Epidermal melanocyte (primary cell): ENCODE data around the gene DLGAP3.

Source experiments
- DNase-seq: peaks from one replicate; pipeline ENCODE4 v3.0.0; 2011; ENCODE audit warnings: low spot score; ENCODE audit not compliant: insufficient read length

Gene DLGAP3

DNA sequence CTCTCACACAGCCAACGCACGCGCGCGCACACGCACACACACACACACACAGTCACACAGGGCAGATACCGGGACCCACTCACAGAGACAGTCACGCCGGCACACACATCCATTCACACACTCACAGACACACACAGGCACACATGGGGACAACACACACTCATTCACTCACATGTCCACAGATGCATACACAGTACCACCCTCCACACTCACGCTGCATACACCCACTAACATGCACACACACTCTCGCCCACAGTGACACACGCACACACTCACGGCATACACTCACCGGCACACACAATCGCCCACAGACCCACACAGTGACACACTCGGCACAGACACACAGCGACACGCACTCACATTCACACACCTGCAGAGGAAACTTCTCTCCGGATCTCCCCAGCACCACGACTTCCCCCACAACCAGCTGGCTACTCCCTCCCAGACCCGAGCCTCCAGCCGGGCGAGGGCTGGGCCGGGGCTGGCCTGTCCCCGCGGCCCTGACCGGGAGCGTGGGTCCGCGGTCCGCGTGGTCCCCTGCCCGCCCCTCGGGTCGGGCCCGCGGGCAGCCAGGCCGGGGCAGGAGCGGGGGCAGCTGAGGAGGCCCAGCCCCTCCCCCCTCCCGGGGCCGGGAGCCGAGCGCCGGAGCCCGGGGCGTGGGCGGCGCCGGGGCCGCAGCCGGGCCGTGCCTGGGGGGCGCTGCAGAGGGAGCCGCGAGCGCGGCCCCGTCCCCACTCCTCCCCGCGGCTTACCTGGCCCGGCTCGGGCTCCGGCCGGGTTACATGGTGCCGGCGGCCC lies 552 bp downstream of the DLGAP3 start:
- DNase-seq: no peak

DNA sequence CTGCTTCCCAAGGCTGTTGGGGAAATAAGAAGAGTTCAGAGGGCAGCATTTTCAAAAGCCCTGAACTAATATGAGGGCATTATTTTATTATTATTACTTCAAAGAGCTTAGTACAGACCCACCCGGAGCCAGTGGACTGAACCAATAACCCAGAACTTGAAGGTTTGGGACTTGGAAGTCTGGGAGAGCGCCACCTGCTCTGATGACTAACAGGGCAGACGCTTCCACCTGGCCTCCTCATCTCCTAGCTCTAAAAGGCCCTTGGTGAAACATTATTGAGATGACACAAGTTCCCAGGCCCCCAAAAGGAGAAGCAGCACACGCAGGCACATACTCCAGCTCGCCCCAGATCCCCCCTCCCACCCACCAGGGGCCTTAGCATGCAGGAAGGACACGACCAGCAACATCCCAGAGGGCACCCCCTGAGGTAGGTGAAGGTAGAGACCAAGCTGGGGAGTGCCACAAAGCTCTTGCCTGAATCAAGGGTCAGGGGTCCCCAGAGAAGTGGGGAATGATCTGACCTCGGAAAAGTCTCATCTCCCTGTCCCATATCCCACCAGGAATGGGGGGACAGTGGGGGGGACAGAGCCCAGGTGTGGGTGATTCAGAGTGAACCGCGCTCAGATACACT lies 1.3 kb downstream of the DLGAP3 start:
- DNase-seq: no peak

DNA sequence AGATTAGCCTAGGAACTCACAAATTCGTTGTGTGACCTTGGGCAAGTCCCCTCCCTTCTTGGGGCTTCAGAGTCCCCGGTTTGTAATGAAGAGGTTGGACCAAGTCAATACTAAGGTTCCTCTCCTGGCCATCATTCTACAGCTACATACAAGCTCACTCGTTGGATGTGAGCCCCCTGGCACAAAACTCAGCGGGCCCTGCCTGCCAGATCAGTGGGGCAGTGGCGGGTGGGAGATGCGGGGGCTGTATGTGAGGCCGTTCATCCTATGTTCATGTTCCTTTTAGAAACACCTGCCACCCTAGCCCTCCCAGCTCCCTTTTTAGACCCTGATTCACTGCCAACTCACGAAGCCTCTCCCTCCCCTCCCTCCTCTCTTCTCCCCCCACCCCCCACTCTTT lies 2.1 kb downstream of the DLGAP3 start:
- DNase-seq: no peak

DNA sequence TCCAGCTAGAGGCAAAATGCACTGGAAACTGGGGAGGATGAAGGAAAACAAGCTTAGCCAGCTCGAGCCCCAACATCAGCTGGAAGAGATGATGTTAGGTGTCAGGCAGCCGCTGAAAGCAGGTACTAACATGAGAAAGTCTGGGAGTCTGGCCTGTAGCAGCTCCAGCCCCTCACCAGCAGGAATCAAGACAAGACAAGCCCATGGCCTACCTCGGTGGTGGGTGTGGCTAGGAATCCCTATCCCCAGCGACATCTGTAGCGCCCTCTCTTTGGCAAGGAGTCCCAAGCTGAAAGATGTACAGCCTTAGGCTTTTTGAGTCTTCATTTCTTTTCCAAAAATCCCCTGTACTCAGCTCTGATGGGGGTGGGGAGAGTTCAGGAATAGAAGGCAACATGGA lies 2.6 kb downstream of the DLGAP3 start:
- no peak for DNase-seq

DNA sequence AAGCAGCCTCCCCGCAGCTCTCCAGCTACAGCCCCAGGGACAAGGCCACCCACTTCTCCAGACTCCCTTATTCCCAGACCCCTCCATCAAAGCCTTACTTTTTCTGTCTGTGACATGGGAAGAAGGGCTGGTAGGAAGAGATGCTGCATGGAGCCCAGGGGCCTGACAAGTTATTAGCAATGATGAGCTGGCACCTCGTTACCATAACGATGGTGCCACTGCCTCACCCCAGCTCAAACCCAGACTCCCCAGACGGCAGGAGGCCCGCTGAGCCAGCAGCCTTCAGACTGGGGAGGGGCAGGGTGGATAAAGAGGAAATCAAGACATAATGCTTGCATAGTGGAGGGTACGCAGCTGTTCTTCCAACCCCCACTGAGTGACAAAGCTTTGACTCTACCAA lies 3.3 kb downstream of the DLGAP3 start:
- DNase-seq: no peak

DNA sequence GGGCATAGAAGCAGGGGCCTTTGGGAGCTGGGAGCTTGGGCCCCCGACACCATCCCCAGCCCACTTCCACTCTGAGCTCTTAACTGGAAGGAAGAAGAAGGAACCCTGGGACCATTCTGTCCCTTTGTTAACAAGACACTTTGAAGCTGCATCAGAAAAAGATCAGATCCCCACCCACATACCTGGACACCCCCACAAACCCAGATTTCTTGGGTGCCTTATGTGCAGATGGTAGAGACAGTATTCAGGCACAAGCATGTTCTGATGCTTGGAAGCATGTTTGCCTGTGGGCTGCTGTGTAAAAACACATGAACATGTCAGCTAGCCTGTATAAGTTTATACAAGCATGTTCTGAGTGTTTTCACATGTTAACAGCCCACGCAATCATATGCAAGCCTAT lies 3.7 kb downstream of the DLGAP3 start:
- no peak for DNase-seq

DNA sequence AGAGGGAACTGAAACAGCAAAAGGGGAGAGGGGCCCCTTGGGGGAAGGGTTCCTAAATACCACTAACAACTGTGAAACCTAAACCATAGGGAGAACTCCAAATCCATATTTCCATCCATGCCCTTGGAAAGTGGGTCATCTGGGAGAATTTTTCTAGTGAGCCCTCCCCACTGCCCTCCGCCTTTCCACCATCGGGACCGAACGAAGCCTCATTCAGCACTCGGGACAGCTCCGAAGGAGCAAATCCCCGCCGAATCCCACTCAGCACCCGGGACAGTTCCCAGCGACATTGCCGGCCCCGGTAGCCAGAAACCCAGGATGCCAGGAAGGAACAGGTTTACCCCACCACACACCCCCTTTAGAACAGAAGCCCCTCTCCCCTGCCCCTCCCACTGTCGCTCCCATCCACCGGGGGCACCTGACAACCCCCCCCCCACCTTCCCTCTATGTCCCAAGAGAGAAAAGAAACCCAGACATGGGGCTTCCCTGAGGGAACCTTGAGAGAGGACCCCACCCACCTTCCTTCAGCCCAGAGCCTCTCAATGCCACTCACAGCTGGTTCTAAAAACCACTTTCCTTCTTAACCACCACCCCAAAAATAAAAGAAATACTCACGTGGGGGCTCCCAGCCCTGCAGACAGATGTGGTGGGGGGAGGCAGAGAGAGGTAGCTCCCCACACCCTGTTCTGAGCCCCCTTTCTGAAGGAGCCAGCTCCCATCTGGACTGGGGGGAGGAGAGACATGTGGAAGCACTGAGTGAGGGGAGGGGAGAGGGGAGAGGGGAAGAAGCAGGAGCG lies 4.5 kb downstream of the DLGAP3 start:
- DNase-seq: peak; percentile 87

DNA sequence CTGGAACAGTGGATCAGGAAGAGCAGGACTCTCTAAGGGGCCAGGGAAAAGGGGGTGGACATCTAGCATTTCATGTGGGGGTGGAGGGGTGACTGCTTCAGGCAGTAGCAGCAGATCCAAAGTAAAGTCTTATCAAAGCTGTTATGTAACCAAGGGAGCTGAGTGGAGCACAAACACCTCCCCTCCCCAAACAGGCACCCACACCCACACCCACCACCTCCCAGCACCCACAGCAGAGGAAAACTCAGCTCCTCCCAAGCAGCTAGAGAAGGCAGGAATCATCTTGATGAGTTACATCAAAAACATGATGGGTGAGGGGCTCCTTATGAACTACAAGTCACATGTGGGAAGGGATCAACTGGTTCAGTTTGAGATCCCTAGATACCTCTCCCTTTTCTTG lies 6.0 kb downstream of the DLGAP3 start:
- no peak for DNase-seq

DNA sequence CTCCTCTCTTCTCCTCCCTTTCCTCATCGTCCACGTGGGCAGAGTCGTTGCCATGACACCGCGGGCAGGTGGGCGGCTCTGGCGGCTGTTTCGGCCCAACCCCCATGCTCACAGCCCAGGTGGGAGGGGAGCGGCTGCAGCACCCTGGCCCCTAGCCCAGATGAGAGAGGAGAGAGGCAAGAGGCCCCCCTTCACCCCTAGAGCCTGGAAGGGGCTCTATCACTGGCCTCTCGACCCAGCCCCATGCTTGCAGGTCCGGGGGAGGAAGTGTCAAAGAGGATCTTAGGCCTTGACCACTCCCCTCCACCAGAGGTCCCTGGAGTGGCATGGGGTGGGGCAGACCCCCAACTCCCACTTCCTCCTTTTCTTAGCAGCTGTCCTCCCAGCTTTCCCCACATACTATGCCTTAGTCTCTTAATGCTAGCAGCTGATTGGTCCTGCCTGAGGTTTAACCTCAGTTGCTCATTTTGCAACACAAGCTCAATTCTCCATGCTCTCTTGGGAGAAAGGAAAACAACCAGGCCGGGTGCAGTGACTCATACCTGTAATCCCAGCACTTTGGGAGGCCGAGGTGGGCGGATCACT lies 10.4 kb downstream of the DLGAP3 start:
- DNase-seq: no peak

DNA sequence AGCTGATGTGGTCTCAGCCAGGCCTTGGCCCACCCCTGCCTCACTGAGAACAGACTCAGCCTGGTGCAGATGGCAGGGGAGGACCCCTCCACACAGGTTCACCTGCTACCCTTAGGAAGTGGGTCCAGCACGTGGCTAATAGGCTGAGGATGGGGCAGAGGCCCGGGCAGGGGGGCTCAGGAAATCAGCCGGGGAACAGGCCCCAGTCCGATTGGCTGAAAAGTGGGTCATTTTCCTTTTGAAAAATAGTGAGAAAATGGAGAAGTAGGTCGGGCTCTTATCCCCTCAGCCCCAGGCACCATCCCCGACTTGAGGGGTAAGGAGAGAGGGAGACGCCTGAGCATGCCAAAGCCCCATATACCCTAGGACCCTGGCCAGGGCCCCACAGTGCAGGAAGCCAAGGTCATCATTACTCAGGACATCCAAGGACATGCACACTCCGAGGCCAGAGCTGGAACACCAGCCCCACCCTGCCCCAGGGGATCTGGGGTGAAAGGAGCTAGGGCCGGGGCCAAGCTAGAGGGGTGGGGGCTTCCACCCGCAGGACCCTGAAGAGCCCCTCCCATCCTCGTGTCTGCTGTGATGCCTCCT lies 11.0 kb downstream of the DLGAP3 start:
- no peak for DNase-seq

DNA sequence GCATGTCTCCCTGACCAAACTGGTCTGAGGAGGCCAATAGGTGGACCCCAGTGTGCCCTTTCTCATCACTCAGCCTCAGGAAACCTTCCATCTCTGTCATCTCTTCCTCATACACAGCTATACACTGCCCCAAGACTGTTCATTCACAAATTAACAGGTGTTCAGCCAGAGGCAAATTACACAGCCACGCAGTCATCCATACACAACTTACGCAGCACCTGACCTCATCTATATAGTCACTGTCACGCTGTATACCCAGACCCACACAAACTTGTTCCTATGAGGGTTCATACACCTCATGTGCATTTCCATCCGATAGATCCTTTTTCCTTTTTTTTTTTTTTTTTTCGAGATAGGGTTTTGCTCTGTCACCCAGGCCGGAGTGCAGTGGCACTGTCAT lies 12.4 kb downstream of the DLGAP3 start:
- DNase-seq: no peak

DNA sequence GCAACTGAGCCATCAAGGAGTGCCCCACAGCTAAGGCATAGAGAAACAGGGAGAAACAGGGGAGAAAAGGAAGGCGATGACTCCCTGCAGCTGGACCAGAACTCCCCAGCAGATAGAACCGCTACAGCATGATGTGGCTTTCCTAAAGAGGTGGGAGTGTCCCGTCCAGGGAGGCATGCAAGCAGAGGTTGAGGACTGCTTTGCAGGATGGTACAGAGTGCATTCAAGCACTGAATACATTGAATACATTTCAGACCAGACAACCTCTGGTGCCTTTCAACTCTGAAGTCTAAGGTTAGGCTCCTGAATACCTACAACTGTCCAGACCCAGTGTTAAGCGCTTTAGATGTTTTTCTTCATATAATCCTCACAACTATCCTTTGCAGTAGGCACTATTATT lies 13.3 kb downstream of the DLGAP3 start:
- no peak for DNase-seq

DNA sequence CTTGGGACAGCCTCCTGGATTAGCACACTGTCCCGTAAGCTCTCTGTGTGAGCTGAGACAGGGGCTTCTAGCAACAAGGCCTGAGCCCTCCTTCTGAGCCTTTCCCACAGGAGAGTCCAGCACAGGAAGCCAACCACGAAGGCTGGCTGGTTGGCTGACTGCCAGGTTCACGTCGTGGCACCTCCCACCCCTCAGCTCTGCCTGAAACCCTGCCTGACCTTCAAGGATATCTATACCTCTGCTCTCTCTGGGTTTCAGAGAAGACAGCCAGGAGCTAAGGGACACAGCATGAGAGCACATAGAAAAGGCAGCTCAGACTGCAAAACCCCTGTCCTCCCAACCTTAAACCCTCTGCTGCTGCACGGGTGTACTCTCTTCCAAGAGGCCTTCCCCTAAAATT lies 13.9 kb downstream of the DLGAP3 start:
- DNase-seq: no peak

DNA sequence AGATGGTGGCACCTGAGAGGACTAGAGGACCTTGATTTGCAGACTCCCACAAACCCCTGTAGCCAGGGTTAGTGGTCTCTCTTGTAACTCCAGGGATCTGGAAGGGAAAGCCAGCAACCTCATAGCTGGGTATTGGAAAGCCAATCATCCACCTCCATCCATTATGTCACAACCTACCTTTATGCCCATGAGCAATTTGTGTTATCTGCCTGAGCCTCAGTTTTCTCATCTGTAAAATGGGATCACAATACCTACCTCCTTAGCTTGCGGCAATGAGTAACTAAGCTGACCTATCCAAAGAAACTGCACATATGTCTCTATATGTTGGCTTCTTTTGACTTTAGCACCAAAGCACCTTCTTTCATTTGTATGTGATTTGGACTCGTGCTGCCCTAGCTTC lies 14.5 kb downstream of the DLGAP3 start:
- no peak for DNase-seq

DNA sequence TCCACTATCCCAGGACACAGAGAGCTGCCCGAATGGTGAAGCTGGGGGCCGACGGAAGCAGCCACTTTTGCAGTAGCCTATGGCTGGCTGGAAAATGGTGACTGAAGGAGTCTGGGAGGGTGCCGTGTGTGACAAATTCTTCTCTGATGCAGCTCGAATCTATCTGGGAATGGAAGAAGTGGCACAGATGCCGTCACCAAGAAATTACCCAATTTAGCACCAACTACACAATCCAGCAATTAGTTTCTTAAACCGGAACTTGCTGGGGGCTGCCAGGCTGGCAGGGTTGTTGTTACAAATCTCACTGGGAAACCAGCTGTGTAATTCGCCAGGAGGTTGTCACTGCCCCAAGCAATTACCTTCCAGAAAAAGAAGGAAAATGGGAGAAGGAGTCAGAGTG lies 18.0 kb downstream of the DLGAP3 start:
- no peak for DNase-seq

DNA sequence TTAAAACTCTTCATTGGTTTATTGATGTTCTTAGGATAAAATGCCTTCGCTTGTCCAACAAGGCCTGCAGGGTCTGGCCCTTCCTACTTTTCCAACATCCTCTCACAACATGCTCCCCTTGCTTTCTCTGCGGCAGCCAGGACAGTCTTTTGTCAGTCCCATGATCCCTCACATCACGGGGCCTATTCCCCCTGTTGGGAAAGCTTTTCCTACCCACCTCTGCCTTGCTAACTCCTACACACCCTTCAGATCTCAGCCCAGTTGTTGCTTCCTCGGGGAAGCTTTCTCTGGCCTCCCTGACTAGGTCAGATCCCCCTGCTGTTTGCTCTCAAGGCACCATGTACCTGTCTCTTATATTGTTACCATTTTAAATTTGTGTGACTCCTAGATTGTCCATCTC lies 19.0 kb downstream of the DLGAP3 start:
- no peak for DNase-seq

DNA sequence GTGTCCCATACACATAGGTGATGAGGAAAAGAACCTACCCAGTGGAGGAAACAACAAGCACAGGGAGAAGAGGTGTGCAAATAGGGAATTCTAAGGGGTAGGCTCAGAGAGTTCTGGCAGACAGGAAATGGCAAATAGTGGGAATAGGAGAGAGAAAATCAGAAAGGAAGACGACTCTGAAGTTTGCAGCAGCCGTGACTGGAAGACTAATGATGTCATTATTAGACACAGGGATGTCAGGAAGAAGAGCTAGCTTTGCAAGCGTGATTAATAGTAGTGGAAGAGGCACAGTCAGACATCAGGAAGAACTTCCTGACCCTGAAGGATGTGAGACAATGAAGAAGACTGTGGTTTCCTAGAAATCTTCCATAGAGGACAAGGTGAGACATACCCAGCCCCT lies 21.1 kb downstream of the DLGAP3 start:
- DNase-seq: no peak

DNA sequence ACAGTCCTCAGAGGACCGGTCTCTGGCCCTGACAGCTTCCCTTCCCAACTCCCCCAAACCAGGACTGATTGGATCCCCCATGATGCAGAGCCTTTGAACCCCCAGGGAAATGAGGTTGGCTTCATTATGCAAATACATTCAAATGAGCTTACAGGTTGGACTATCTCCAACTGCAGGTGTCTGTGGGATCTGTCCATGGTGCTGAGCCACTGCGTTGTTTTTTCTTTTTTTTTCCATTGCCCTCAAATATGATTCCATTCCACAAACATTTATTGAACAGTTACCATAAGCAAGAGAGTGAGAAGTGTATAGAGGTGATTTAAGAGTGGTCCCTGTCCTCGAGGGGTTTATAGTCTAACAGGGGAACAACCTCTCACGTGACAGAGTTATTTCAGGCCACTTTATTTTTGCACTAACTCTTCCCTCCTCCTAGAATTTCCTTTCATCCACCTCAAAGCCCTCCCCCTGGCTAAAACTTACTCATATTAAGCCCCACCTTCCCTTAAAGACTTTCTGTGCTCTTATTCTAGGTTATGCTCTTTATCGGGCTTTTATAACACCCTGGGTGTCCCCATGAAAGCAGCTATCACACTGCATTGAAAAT lies 21.9 kb downstream of the DLGAP3 start:
- no peak for DNase-seq

DNA sequence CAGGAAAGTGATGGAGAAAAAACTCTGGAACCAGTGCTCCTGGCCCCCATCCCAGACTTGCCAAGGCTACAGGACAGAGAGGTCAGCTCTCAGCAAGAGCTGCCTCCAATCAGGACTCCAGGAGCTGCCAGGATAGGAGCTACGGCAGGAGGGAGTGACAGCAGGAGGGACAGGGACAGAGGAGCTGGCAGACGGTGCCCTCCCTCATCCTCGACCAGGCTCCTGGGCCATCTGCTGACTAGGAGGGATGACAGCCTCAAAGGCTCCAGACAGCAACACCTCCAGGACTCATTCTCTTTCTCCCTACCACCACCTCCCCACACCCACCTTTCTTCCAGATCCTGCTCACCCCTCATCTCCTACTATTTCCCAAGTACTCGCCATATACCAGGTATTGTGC lies 22.7 kb downstream of the DLGAP3 start:
- no peak for DNase-seq

DNA sequence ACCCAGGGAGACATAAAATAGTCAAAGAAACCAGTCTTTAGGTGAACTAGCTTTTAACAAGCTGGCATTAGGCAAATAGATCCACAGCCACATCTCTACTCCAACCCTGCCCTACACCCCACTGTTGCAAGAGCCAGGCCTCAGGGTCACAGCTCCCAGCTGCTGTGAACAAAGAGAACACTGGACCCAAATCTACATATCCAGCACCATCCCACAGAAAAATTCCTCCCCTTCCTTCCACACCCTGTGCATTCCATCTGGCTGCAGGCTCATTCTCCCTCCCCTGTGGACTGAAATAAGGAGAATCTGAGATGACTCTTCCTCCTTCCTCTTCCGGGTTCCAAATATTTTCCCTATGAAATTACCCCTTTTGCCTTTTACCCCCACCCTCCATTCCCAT lies 23.2 kb downstream of the DLGAP3 start:
- no peak for DNase-seq

DNA sequence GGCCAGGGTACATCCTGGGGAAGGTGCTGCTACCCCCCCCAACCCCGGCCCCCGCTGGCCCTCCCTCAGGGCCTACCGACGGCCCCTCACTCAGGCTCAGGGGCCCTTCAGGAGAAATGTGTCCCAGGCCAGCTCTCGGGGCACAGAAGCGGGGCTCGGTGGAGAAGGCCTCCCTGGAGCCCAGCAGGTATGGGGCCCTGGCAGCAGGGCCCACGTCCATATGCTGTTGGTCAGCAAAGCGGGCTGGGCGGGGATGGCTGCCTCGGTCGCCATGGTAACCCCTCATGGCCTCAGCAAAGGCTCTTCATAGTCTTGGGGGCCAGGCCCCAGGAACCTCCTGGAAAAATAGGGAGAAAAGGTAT lies 24.4 kb downstream of the DLGAP3 start:
- DNase-seq: no peak
